NK-92 treated with Interleukin-12 subunit alpha and Interleukin-12 subunit beta, amount 100 ng/mL, for 24 hours (cell line): ENCODE measurements around the gene NPEPPS.
"Not testable (repeated sequence)": the region's sequence is repeated elsewhere in the genome, so short reads cannot be mapped to it uniquely, and the experiment has no call there.

ENCODE experiments used
- DNase-seq: peaks from one replicate; lab custom pipeline; 2025; lab: John Stamatoyannopoulos, UW

NPEPPS gene, protein sequence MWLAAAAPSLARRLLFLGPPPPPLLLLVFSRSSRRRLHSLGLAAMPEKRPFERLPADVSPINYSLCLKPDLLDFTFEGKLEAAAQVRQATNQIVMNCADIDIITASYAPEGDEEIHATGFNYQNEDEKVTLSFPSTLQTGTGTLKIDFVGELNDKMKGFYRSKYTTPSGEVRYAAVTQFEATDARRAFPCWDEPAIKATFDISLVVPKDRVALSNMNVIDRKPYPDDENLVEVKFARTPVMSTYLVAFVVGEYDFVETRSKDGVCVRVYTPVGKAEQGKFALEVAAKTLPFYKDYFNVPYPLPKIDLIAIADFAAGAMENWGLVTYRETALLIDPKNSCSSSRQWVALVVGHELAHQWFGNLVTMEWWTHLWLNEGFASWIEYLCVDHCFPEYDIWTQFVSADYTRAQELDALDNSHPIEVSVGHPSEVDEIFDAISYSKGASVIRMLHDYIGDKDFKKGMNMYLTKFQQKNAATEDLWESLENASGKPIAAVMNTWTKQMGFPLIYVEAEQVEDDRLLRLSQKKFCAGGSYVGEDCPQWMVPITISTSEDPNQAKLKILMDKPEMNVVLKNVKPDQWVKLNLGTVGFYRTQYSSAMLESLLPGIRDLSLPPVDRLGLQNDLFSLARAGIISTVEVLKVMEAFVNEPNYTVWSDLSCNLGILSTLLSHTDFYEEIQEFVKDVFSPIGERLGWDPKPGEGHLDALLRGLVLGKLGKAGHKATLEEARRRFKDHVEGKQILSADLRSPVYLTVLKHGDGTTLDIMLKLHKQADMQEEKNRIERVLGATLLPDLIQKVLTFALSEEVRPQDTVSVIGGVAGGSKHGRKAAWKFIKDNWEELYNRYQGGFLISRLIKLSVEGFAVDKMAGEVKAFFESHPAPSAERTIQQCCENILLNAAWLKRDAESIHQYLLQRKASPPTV

DNA sequence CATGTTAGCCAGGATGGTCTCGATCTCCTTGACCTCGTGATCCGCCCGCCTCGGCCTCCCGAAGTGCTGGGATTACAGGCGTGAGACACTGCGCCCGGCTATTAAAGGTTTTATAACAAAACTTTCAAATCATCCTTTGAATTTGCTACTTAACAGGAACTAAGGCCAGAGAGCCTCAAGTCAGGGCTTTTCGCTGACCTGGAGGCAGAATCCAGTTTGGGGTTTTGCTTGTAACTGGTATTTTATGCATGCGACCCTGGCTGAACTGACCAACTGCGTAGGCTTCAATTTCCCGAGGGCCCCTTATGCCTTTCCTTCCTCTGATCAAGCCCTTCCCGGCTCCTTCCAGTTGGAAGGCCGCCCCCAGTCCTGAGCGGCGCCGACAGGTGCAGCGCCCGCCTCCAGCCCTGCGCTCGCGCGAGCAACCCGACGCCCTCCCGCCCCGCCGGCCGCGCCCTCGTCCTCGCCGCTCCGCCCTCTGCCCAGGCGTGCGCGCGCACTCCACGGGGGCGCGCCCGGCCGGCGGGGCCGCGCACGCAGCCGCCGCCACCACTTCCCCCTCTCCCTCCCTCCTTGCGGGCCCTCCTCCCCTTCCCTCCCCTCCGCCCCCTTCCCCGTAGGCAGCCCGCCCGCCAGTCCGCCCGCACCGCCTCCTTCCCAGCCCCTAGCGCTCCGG lies at the start of gene NPEPPS:
TSS of gene NPEPPS (plus strand) at position 552 of the 676 bp plus-strand sequence. CDS start 193 bp downstream, outside the sequence.
- peak; percentile 90 for DNase-seq

DNA sequence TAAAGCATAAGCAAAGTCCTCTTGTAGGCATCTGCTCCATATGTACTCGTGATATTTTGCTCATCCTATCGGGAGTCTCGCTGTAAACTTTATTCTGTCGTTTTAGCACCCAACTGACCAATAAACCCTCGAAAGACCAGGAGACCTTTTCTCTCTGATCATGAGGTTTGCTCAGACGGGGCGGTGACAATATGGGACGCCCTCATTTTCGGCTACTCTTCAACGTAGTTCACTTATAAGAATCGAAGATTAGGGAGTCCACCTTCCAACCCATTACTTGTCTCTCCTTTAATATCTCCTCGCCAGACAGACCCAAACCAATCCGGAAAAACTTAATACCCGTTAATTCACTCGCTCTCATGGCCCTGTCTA lies 39.1 kb upstream of the NPEPPS start:
- not testable (repeated sequence) for DNase-seq

DNA sequence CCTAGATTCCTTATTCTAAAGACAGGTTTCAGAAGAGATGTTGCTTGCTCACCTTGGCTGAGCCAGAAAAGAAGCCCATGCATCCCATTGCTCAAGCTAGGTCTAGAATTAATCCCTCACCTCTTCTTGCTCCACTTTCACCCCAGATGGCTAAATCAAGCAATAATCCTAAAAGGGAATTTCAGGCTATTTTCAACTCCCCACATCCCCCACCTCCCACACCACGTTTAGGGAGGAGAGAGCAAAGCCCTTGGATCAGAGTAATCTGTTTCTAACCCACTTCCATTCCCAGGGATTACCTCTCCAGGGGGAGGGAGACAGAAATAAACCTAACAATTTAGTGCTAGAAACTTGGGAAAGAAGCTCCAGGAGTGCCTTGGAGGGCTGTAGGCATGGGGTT lies 31.8 kb upstream of the NPEPPS start:
- DNase-seq = not testable (repeated sequence)

DNA sequence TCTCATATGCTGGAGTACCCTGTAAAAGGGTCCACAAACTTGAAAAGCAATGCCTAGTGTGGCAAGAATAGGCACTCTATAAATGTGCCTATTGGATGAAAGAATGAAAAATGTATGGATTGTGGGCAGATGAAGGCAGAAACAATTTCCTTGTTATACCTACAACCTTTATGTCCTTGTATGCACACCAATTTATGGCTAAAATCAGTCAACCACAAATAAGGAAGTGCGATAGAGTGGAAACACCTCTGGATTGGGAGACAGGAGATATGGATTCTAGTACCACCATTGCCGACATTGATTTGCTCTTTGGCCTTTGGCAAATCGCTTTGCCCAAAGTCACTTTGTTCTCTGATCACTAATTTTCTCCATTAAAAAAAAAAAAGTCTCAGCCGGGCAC lies 31.4 kb upstream of the NPEPPS start:
- DNase-seq = not testable (repeated sequence)

DNA sequence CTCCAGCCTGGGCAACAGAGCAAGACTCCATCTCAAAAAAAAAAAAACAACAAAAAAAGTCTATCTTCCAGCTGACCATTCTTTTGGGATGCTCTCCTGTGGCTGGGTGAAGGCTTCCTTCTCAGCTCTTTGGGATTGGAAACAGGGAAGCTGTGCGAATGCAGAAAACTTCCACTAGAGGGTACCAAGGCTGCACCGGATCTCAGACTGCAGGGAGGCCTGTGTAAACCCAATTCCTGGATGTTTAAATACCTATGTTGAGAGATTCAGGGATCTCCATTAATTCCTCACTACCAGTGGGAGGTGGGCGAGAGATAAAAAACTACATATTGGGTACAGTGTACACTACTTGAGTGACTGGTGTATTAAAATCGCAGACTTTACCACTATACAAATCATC lies 30.3 kb upstream of the NPEPPS start:
- DNase-seq = not testable (repeated sequence)

DNA sequence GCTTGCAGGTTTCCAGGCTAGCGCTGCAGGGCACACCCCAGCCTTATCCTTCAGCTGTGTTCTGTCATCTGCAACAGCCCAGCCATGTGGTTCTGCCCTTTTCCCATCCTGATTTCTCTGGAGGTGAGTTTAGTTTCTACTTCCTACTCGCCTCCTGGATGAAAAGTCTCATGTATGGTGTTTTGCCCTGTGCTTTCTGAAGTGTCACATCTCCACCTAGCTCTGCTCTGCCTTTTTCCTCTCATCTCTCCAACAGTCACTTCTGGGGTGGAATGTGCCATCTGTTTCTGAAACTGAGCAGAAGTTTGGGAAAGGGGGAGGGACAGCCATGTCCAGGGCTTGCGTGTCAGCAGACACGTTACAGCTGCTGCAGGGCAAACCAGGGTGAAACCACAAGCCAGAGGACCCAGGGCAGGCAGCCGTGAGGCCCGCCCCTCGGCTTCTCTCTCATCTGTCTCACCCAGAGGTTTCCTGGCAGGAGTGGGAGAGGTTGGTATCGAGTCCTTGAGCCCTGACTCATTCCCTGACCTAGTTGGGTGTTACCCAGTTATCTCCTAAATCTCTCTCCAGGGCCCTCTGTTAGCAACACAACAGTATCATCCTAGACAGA lies 28.7 kb upstream of the NPEPPS start:
- not testable (repeated sequence) for DNase-seq

DNA sequence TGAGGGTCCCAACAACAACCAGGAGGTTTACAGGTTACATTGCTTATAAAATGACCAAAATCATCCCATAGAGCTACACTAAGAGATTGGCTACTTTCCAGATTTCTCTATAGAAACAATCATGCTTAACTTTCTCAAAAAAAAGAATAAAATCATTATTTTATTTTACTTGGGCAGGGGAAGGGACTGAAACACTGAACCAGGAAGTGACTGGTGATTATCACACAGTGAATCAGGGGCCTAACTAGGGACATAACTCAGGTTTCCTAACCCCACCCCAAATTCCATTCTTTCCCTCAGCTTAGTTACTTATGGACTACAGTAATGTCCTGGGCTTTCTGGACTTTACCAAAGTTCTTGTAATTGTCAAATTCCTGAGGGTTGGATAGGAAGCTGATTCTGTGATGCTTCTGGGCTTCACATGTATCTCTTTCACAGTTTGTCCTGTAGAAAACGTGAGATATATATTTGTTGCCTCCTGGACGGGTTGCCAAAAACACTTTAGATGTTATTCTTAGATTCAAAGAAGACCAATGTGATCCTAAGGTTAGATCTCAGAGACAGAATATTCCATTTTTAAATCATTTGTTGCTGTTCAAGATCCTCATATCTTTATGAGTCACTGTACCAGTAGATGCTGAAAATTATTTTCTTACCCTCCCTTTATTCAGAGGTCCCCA lies 28.0 kb upstream of the NPEPPS start:
- DNase-seq = not testable (repeated sequence)

DNA sequence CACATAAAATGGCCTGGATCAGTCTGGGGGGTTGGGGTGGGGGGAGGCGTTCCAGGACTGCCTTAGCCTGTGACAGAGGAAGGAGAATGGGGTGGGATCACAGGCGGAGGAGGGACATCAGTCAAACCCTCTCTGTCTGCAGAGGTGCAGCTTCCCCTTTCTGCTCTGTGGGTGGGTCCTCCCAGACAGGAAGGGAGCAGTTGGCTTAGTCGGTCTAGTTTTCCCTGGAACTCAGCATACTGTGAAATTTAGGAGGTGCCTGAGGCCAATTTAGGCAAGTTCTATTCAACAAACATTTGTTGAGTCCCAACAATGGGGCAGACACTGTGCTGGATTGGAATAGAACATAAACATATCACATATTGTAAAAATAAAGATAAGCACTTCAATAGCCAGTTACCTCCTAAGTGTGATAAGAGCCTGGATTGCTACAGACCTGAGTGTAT lies 19.2 kb upstream of the NPEPPS start:
- DNase-seq = not testable (repeated sequence)

DNA sequence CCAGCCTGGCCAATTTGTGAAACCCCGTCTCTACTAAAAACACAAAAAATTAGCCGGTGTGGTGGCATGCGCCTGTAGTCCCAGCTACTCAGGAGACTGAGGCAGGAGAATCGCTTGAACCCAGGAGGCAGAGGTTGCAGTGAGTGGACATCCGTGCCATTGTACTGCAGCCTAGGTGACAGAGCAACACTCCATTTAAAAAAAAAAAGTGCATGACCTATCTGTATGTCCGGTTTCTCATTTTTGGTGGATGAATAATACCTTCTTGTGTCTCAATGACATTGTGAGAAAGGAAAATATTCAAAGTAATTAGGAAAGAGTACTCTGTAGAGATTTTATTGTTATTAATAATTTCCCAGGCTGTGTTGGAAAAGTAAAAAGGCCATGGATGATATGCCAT lies 17.6 kb upstream of the NPEPPS start:
- DNase-seq = not testable (repeated sequence)

DNA sequence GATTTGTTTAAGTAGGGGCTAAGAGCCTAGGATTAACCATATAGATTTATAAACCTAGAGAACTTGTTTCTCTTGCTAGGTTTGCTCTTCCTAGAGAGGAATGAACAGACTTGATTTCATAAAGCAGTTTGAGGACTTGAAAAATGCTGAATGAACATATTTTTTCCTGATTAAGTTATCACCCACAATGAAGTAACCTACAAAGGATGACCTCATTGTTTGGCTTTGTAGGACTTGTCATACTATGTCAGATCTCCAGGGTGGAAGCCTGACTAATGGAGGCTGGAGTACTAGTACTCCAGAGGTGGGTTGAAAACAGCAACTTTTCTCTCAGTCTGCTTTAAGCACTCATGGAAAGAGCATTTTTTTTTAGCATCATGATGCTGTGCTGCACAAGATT lies 12.0 kb upstream of the NPEPPS start:
- DNase-seq = not testable (repeated sequence)

DNA sequence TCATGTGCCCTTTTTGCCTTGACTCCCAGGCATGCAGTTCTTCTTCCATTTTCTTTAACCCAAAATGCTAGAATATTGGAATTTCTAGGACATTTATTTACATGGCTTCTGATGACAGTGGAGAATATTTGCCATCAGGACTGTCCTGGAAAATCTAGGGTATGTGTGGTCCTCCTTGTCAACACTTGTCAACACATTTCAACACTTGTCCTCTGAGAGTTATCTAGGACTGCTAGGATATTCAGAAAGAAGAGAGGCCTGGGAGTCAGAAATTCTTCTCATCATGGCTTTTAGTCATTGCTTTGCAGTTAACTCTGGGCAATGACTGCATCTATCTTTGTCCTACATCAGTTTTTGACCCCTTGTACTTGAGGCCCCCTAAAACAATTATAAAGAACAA lies 11.5 kb upstream of the NPEPPS start:
- DNase-seq = not testable (repeated sequence)

DNA sequence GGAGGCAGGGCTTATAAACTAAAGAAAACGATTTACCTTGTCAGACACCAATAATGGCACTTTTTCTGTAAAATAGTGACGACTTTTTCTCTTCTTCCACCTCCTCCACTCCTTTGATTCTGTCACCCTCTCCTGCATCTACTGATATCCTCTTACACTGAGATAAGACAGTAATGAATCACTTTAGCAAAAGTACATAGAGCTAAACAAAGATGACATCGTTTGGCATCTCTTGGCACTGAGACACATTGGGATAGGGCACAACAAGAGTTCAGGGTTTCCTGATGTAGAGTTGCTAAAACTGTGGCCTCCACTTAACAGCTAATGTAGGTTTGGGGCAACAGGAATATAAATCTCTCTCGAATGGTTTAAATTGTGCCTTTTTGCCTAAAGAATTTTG lies 10.6 kb upstream of the NPEPPS start:
- not testable (repeated sequence) for DNase-seq

DNA sequence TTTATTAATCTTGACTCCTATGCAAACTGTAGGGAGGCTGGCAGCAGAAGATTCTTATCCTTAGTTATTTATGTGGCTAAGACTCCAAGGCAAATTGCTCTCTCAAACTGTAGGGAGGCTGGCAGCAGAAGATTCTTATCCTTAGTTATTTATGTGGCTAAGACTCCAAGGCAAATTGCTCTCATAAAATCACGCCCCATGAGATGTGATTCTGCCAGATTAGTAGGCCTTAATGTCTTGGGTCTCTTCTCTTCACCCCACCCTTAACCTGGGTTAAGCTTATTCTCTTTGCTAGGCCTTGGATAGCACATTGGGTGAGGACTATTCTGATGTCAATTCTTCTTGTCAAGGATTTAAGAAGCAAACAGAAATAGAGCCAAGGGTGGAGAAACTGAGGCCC lies 9.5 kb upstream of the NPEPPS start:
- DNase-seq = not testable (repeated sequence)

DNA sequence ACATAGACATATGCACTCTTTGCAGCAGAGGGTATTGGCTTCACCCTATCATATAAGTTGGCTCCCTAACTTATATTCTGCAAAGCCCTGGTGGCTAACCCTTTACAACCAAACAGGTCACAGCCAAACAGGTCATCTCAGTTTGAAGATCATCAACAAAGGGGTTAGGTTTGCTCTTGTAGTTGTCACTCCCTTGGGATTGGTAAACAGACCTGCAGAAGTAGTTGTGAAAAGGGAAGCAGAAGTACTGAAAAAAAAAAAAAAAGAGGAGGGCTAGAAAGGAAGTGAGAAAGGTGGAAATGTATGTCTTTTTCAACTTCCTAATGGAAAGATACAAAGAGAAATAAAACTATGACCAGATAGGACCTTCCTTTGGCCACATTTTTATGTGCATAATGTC lies 8.6 kb upstream of the NPEPPS start:
- DNase-seq = not testable (repeated sequence)

DNA sequence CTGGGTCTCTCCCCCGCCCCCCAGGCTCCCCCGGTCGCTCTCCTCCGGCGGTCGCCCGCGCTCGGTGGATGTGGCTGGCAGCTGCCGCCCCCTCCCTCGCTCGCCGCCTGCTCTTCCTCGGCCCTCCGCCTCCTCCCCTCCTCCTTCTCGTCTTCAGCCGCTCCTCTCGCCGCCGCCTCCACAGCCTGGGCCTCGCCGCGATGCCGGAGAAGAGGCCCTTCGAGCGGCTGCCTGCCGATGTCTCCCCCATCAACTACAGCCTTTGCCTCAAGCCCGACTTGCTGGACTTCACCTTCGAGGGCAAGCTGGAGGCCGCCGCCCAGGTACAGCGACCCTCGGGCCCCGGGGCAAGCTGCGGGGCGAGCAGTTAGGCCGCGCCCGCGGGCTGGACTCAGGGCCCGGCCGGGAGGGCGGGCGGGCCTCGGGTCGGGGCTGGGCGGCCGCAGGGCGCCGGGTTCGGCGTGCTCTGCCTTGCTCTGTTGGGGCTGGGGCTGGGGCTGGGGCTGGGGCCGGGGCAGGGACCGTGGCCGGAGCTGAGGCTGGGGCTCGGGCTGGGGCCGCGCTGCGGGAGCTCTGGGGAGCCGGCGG lies 419 bp downstream of the NPEPPS start:
- peak; percentile 32 for DNase-seq

DNA sequence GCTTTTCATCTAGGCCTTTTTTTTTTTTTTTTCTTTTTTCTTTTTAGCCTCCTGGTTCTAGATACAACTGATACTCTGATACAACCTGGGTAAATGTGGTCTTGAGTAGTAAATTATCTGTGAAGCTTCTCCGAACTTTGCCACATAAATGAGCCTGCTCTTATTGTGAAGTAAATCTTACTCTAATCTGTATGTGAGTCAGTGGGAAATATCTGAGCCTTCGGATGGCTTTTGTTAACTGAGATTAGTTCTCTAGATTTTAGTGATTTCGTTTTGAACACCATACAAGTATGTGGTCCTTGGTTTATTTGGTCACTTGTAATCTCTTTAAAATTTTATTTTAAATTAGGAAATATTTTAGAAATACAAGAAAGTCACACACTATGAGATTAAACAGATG lies 8.2 kb downstream of the NPEPPS start:
- DNase-seq = not testable (repeated sequence)

DNA sequence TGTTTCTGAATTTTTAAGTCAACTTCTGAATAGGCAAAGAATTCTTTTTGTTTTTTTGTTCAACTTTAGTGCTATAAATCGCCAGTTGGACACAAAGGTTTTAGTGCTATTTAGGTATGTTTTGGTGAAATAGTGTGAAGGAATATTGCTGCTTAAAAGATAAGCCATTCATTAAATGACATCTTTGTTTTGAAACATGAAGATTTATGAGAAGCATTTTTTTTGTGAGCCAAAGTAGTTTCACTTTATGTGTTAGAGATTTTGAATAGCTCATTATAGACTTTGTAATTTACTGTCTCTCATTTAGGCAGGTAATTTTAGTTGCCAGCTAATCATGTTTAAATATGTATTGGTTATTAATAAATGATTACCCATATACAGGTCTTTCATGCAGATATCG lies 10.8 kb downstream of the NPEPPS start:
- not testable (repeated sequence) for DNase-seq

DNA sequence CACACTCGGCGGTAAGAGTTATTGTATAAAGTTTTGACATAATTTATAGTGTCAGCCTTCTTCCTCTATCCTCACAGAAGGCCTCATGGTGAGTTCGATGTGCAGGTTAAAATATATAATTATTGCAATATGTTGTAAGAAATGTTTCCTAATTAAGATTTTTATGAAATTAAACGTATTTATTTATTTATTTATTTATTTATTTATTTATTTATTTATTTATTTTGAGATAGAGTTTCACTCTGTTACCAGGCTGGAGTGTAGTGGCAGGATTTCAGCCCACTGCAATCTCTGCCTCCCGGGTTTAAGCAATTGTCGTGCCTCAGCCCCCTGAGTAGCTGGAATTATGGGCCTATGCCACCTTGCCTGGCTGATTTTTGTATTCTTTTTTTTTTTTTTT lies 13.4 kb downstream of the NPEPPS start:
- DNase-seq = not testable (repeated sequence)

DNA sequence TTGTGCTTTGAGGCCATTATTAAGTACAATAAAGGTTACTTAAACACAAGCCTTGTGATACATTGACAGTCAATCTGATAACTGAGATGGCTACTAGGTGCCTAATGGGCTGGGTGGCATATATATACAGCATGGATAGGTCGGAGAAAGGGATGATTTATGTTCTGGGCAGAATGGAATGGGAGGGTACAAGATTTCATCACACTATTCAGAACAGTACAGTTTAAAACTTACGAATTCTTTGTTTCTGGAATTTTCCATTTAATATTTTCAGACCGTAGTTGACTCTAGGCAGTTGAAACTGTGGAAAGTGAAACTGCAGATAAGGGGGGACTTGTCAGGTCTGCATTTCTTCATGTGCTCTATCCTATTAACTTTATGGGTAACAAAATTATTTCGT lies 23.8 kb downstream of the NPEPPS start:
- DNase-seq = not testable (repeated sequence)

DNA sequence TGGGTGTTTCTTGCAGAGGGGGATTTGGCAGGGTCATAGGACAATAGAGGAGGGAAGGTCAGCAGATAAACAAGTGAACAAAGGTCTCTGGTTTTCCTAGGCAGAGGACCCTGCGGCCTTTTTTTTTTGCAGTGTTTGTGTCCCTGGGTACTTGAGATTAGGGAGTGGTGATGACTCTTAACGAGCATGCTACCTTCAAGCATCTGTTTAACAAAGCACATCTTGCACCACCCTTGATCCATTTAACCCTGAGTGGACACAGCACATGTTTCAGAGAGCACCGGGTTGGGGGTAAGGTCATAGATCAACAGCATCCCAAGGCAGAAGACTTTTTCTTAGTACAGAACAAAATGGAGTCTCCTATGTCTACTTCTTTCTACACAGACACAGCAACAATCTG lies 25.2 kb downstream of the NPEPPS start:
- not testable (repeated sequence) for DNase-seq
